ENCODE measurements around the gene BLOC1S5. TPM values are rescaled to one million over a fixed set of nuclear protein-coding genes. Genes with fewer than 3 reads are reported as not detected.

BLOC1S5 gene
- total RNA-seq, 1 donor from 2014 or later, result 34.4 TPM

GRCh38 chr6:8080362-8081151 lies 16.4 kb upstream of the BLOC1S5 start:
- H3K9ac ChIP-seq, result no peak overlapping the region
- Mint-ChIP-seq H3K4me1 (no peaks in the 10 kb centered on the region), H3K36me3 (peaks cover 18% of the 10 kb centered on the region), H3K27ac (no peak overlapping the region), H3K9me3 (peaks cover 2% of the 10 kb centered on the region), H3K27me3 (ENCODE audit: insufficient read depth, low read depth) (no peaks in the 10 kb centered on the region), H3K4me3 (no peak overlapping the region)
- H3K4me2 ChIP-seq, result no peak overlapping the region
- no peaks in the 10 kb centered on the region for H3K27me3 ChIP-seq
- H3F3A ChIP-seq (ENCODE audit: low read depth), result no peaks in the 10 kb centered on the region
- H4K20me1 ChIP-seq (ENCODE audit: low read depth), result peaks cover 14% of the 10 kb centered on the region
- no peak overlapping the region for H3K4me3 ChIP-seq
- no peaks in the 10 kb centered on the region for H3K79me2 ChIP-seq (ENCODE audit: low read depth)
- H3K27ac ChIP-seq, result no peak overlapping the region
- DNase-seq (ENCODE audit: low spot score), result no peak
- H3K4me1 ChIP-seq, result no peaks in the 10 kb centered on the region
- no peak overlapping the region for H2AFZ ChIP-seq (replicated peaks)
- H3K36me3 ChIP-seq, result no peaks in the 10 kb centered on the region
- TF ChIP-seq EZH2 (IDR thresholded peaks at IDR 0.05), result no peak
- TF ChIP-seq, protein P1, sequence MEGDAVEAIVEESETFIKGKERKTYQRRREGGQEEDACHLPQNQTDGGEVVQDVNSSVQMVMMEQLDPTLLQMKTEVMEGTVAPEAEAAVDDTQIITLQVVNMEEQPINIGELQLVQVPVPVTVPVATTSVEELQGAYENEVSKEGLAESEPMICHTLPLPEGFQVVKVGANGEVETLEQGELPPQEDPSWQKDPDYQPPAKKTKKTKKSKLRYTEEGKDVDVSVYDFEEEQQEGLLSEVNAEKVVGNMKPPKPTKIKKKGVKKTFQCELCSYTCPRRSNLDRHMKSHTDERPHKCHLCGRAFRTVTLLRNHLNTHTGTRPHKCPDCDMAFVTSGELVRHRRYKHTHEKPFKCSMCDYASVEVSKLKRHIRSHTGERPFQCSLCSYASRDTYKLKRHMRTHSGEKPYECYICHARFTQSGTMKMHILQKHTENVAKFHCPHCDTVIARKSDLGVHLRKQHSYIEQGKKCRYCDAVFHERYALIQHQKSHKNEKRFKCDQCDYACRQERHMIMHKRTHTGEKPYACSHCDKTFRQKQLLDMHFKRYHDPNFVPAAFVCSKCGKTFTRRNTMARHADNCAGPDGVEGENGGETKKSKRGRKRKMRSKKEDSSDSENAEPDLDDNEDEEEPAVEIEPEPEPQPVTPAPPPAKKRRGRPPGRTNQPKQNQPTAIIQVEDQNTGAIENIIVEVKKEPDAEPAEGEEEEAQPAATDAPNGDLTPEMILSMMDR (IDR thresholded peaks at IDR 0.05), result no peak
- TF ChIP-seq EZH2phosphoT487 (IDR thresholded peaks at IDR 0.05), result no peak
- no peaks in the 10 kb centered on the region for H3K9me3 ChIP-seq (ENCODE audit: low read depth)

DNA sequence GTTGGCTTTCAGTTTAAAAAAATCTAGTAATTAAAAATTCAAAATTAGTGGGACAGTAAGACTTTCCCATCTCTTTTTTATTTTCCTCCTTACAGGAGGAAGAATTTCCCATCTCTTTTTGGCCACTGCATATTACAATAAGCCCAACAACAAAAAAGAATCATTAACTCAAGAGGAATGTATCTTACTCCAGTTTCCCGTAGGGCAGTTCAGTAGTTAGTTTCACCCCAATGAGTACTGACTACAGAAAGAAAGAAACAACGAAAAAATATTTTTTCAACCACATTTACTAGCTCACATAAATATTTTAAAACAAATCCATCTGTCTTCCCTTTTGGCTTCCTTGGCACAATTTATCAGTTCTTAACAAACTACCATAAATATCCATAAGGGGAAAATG lies 14.9 kb upstream of the BLOC1S5 start:
- TF ChIP-seq, protein P1 (IDR thresholded peaks at IDR 0.05), result no peak
- TF ChIP-seq EZH2phosphoT487 (IDR thresholded peaks at IDR 0.05) (no peak), EZH2 (IDR thresholded peaks at IDR 0.05) (no peak)
- Histone ChIP-seq H3K4me2 (no peak overlapping the region), H3K4me3 (no peak overlapping the region), H3K79me2 (ENCODE audit: low read depth) (no peaks in the 10 kb centered on the region), H3K4me1 (no peaks in the 10 kb centered on the region), H3F3A (ENCODE audit: low read depth) (no peaks in the 10 kb centered on the region), H3K36me3 (no peaks in the 10 kb centered on the region), H2AFZ (replicated peaks) (no peak overlapping the region), H3K9ac (no peak overlapping the region), H4K20me1 (ENCODE audit: low read depth) (peaks cover 4% of the 10 kb centered on the region), H3K9me3 (ENCODE audit: low read depth) (no peaks in the 10 kb centered on the region), H3K27ac (no peak overlapping the region), H3K27me3 (no peaks in the 10 kb centered on the region)
- Mint-ChIP-seq H3K36me3 (peaks cover 18% of the 10 kb centered on the region), H3K27ac (no peak overlapping the region), H3K9me3 (peaks cover 2% of the 10 kb centered on the region), H3K27me3 (ENCODE audit: insufficient read depth, low read depth) (no peaks in the 10 kb centered on the region), H3K4me1 (no peaks in the 10 kb centered on the region), H3K4me3 (no peak overlapping the region)
- no peak for DNase-seq (ENCODE audit: low spot score)

DNA sequence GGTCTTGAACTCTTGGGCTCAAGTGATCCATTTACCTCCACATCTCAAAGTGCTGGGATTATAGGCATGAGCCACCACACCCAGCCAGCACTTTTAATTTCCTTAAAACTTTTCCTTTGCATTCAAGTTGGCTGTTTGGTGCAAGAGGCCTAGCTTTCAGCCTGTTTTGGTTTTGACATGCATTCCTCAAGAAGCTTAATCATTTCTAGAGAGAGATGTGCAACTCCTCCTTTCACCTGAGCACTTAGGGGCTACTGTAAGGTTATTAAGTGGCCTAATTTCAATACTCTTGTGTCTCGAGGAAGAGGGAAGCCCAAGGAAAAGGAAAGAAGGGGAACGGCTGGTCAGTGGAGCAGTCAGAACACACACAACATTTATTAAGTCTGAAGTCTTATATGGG lies 13.8 kb upstream of the BLOC1S5 start:
- H4K20me1 ChIP-seq (ENCODE audit: low read depth), result no peaks in the 10 kb centered on the region
- H2AFZ ChIP-seq (replicated peaks), result no peak overlapping the region
- no peaks in the 10 kb centered on the region for H3F3A ChIP-seq (ENCODE audit: low read depth)
- no peak for DNase-seq (ENCODE audit: low spot score)
- no peak overlapping the region for H3K4me2 ChIP-seq
- Mint-ChIP-seq H3K27ac (no peak overlapping the region), H3K9me3 (peaks cover 2% of the 10 kb centered on the region), H3K27me3 (ENCODE audit: insufficient read depth, low read depth) (no peaks in the 10 kb centered on the region), H3K4me3 (no peak overlapping the region), H3K36me3 (peaks cover 18% of the 10 kb centered on the region), H3K4me1 (no peaks in the 10 kb centered on the region)
- H3K4me1 ChIP-seq, result no peaks in the 10 kb centered on the region
- no peak overlapping the region for H3K4me3 ChIP-seq
- no peaks in the 10 kb centered on the region for H3K27me3 ChIP-seq
- H3K36me3 ChIP-seq, result no peaks in the 10 kb centered on the region
- H3K9ac ChIP-seq, result no peak overlapping the region
- TF ChIP-seq, protein P1 (IDR thresholded peaks at IDR 0.05), result no peak
- TF ChIP-seq EZH2phosphoT487 (IDR thresholded peaks at IDR 0.05) (no peak), EZH2 (IDR thresholded peaks at IDR 0.05) (no peak)
- no peaks in the 10 kb centered on the region for H3K79me2 ChIP-seq (ENCODE audit: low read depth)
- H3K9me3 ChIP-seq (ENCODE audit: low read depth), result no peaks in the 10 kb centered on the region
- no peak overlapping the region for H3K27ac ChIP-seq
